ENCODE data around the gene FKBP1A.
"Not testable (repeated sequence)": the region's sequence is repeated elsewhere in the genome, so short reads cannot be mapped to it uniquely, and the experiment has no call there.

FKBP1A gene

GRCh38 chr20:1417790-1418189 lies 24.9 kb upstream of the FKBP1A start:
- in situ Hi-C loops (cut with MboI; ENCODE audit: low sequenced_read_pairs), result no loop called here

GRCh38 chr20:1417273-1417672 lies 24.4 kb upstream of the FKBP1A start:
- in situ Hi-C loops (cut with MboI; ENCODE audit: low sequenced_read_pairs), result no loop called here

- in situ Hi-C loops (cut with MboI; ENCODE audit: low sequenced_read_pairs), result no loop called here
These were observed 23.0 kb upstream of the FKBP1A start for GRCh38 chr20:1415667-1416468.

GRCh38 chr20:1414982-1415381 lies 22.1 kb upstream of the FKBP1A start:
- in situ Hi-C loops (cut with MboI; ENCODE audit: low sequenced_read_pairs), result no loop called here

GRCh38 chr20:1405801-1406200 lies 12.9 kb upstream of the FKBP1A start:
- in situ Hi-C loops (cut with MboI; ENCODE audit: low sequenced_read_pairs), result no loop called here

GRCh38 chr20:1403624-1404023 lies 10.8 kb upstream of the FKBP1A start:
- in situ Hi-C loops (cut with MboI; ENCODE audit: low sequenced_read_pairs), result no loop called here

- in situ Hi-C loops (cut with MboI; ENCODE audit: low sequenced_read_pairs), result no loop called here
These were observed 9.3 kb upstream of the FKBP1A start for GRCh38 chr20:1402149-1402548.

GRCh38 chr20:1401451-1401907 lies 8.6 kb upstream of the FKBP1A start:
- in situ Hi-C loops (cut with MboI; ENCODE audit: low sequenced_read_pairs), result no loop called here

GRCh38 chr20:1399678-1400366 lies 7.0 kb upstream of the FKBP1A start:
- in situ Hi-C loops (cut with MboI; ENCODE audit: low sequenced_read_pairs), result not testable (repeated sequence)

GRCh38 chr20:1398185-1398584 lies 5.3 kb upstream of the FKBP1A start:
- in situ Hi-C loops (cut with MboI; ENCODE audit: low sequenced_read_pairs), result not testable (repeated sequence)

GRCh38 chr20:1397710-1398109 lies 4.9 kb upstream of the FKBP1A start:
- in situ Hi-C loops (cut with MboI; ENCODE audit: low sequenced_read_pairs), result no loop called here

GRCh38 chr20:1396702-1397101 lies 3.8 kb upstream of the FKBP1A start:
- in situ Hi-C loops (cut with MboI; ENCODE audit: low sequenced_read_pairs), result no loop called here

- in situ Hi-C loops (cut with MboI; ENCODE audit: low sequenced_read_pairs), result no loop called here
These were observed 3.4 kb upstream of the FKBP1A start for GRCh38 chr20:1396264-1396663.

- in situ Hi-C loops (cut with MboI; ENCODE audit: low sequenced_read_pairs), result no loop called here
These were observed 1.8 kb upstream of the FKBP1A start for GRCh38 chr20:1394686-1395085.

GRCh38 chr20:1393507-1393882 lies 641 bp upstream of the FKBP1A start:
- in situ Hi-C loops (cut with MboI; ENCODE audit: low sequenced_read_pairs), result no loop called here

GRCh38 chr20:1392443-1392692 lies 486 bp downstream of the FKBP1A start:
- in situ Hi-C loops (cut with MboI; ENCODE audit: low sequenced_read_pairs), result no loop called here

- in situ Hi-C loops (cut with MboI; ENCODE audit: low sequenced_read_pairs), result no loop called here
These were observed 1.0 kb downstream of the FKBP1A start for GRCh38 chr20:1391640-1392442.

- in situ Hi-C loops (cut with MboI; ENCODE audit: low sequenced_read_pairs), result no loop called here
These were observed 2.1 kb downstream of the FKBP1A start for GRCh38 chr20:1390581-1391403.

GRCh38 chr20:1389703-1390580 lies 2.9 kb downstream of the FKBP1A start:
- in situ Hi-C loops (cut with MboI; ENCODE audit: low sequenced_read_pairs), result no loop called here
